Measurements from ENCODE around the gene KANSL1.

The KANSL1 gene

DNA sequence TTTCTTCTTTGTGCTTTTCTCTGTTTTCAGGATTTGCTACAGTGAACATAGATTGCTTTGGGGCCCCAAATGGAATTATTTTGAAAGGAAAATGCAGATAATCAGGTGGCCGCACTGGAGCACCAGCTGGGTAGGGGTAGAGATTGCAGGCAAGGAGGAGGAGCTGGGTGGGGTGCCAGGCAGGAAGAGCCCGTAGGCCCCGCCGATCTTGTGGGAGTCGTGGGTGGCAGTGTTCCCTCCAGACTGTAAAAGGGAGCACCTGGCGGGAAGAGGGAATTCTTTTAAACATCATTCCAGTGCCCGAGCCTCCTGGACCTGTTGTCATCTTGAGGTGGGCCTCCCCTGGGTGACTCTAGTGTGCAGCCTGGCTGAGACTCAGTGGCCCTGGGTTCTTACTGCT is 192.9 kb downstream of the KANSL1 start:
- Histone ChIP-seq H3K4me3 (ENCODE audit: insufficient read depth, low read depth, low read length, poor library complexity, severe bottlenecking) (no peak overlapping the region), H3K36me3 (ENCODE audit: control insufficient read depth, insufficient read depth, low read length) (no peaks in the 10 kb centered on the region), H3K4me1 (ENCODE audit: control insufficient read depth, insufficient read depth, low read length, poor library complexity, severe bottlenecking) (no peaks in the 10 kb centered on the region), H3K27ac (ENCODE audit: insufficient read depth, low read length, poor library complexity, severe bottlenecking) (no peak overlapping the region), H3K27me3 (replicated peaks; ENCODE audit: control insufficient read depth, insufficient read depth, low read length, poor library complexity, severe bottlenecking) (no peaks in the 10 kb centered on the region), H3K9me3 (ENCODE audit: control insufficient read depth, low read length) (no peaks in the 10 kb centered on the region)
- DNase-seq: no peak

GRCh38 chr17:45999900-46000290 is 193.3 kb downstream of the KANSL1 start:
- no peaks in the 10 kb centered on the region for H3K9me3 ChIP-seq (ENCODE audit: control insufficient read depth, low read length)
- H3K36me3 ChIP-seq (ENCODE audit: control insufficient read depth, insufficient read depth, low read length): no peaks in the 10 kb centered on the region
- no peak overlapping the region for H3K4me3 ChIP-seq (ENCODE audit: insufficient read depth, low read depth, low read length, poor library complexity, severe bottlenecking)
- no peak for DNase-seq
- H3K27me3 ChIP-seq (replicated peaks; ENCODE audit: control insufficient read depth, insufficient read depth, low read length, poor library complexity, severe bottlenecking): no peaks in the 10 kb centered on the region
- H3K4me1 ChIP-seq (ENCODE audit: control insufficient read depth, insufficient read depth, low read length, poor library complexity, severe bottlenecking): no peaks in the 10 kb centered on the region
- H3K27ac ChIP-seq (ENCODE audit: insufficient read depth, low read length, poor library complexity, severe bottlenecking): no peak overlapping the region

- Histone ChIP-seq H3K27ac (ENCODE audit: insufficient read depth, low read length, poor library complexity, severe bottlenecking) (no peak within 1 kb of the TSS), H3K36me3 (ENCODE audit: control insufficient read depth, insufficient read depth, low read length) (no peaks in the 10 kb centered on the region), H3K9me3 (ENCODE audit: control insufficient read depth, low read length) (no peaks in the 10 kb centered on the region), H3K4me3 (ENCODE audit: insufficient read depth, low read depth, low read length, poor library complexity, severe bottlenecking) (no peak within 1 kb of the TSS), H3K27me3 (replicated peaks; ENCODE audit: control insufficient read depth, insufficient read depth, low read length, poor library complexity, severe bottlenecking) (no peaks in the 10 kb centered on the region), H3K4me1 (ENCODE audit: control insufficient read depth, insufficient read depth, low read length, poor library complexity, severe bottlenecking) (no peaks in the 10 kb centered on the region)
- no peak for DNase-seq
Observed at GRCh38 chr17:45998987-45999899, 194.0 kb downstream of the KANSL1 start, which contains the start of gene STH. STH (plus strand) TSS chr17:45999250; CDS start chr17:45999280, 30 bp downstream.

DNA sequence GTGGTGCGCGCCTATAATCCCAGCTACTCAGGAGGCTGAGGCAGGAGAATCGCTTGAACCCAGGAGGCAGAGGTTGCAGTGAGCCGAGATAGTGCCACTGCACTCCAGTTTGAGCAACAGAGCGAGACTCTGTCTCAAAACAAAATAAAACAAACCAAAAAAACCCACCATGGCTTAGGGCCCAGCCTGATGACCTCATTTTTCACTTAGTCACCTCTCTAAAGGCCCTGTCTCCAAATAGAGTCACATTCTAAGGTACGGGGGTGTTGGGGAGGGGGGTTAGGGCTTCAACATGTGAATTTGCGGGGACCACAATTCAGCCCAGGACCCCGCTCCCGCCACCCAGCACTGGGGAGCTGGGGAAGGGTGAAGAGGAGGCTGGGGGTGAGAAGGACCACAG is 195.6 kb downstream of the KANSL1 start:
- Histone ChIP-seq H3K36me3 (ENCODE audit: control insufficient read depth, insufficient read depth, low read length) (no peaks in the 10 kb centered on the region), H3K9me3 (ENCODE audit: control insufficient read depth, low read length) (no peaks in the 10 kb centered on the region), H3K4me3 (ENCODE audit: insufficient read depth, low read depth, low read length, poor library complexity, severe bottlenecking) (no peak overlapping the region), H3K27ac (ENCODE audit: insufficient read depth, low read length, poor library complexity, severe bottlenecking) (no peak overlapping the region), H3K27me3 (replicated peaks; ENCODE audit: control insufficient read depth, insufficient read depth, low read length, poor library complexity, severe bottlenecking) (no peaks in the 10 kb centered on the region), H3K4me1 (ENCODE audit: control insufficient read depth, insufficient read depth, low read length, poor library complexity, severe bottlenecking) (no peaks in the 10 kb centered on the region)
- no peak for DNase-seq

DNA sequence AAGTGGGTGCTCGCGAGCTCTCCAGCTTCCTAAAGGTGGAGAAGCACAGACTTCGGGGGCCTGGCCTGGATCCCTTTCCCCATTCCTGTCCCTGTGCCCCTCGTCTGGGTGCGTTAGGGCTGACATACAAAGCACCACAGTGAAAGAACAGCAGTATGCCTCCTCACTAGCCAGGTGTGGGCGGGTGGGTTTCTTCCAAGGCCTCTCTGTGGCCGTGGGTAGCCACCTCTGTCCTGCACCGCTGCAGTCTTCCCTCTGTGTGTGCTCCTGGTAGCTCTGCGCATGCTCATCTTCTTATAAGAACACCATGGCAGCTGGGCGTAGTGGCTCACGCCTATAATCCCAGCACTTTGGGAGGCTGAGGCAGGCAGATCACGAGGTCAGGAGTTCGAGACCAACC is 196.1 kb downstream of the KANSL1 start:
- Histone ChIP-seq H3K27ac (ENCODE audit: insufficient read depth, low read length, poor library complexity, severe bottlenecking) (no peak overlapping the region), H3K27me3 (replicated peaks; ENCODE audit: control insufficient read depth, insufficient read depth, low read length, poor library complexity, severe bottlenecking) (no peaks in the 10 kb centered on the region), H3K36me3 (ENCODE audit: control insufficient read depth, insufficient read depth, low read length) (no peaks in the 10 kb centered on the region), H3K4me3 (ENCODE audit: insufficient read depth, low read depth, low read length, poor library complexity, severe bottlenecking) (no peak overlapping the region), H3K9me3 (ENCODE audit: control insufficient read depth, low read length) (no peaks in the 10 kb centered on the region), H3K4me1 (ENCODE audit: control insufficient read depth, insufficient read depth, low read length, poor library complexity, severe bottlenecking) (no peaks in the 10 kb centered on the region)
- no peak for DNase-seq

DNA sequence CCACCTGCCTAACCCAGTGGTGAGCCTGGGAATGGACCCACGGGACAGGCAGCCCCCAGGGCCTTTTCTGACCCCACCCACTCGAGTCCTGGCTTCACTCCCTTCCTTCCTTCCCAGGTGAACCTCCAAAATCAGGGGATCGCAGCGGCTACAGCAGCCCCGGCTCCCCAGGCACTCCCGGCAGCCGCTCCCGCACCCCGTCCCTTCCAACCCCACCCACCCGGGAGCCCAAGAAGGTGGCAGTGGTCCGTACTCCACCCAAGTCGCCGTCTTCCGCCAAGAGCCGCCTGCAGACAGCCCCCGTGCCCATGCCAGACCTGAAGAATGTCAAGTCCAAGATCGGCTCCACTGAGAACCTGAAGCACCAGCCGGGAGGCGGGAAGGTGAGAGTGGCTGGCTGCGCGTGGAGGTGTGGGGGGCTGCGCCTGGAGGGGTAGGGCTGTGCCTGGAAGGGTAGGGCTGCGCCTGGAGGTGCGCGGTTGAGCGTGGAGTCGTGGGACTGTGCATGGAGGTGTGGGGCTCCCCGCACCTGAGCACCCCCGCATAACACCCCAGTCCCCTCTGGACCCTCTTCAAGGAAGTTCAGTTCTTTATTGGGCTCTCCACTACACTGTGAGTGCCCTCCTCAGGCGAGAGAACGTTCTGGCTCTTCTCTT is 196.8 kb downstream of the KANSL1 start:
- H3K4me3 ChIP-seq (ENCODE audit: insufficient read depth, low read depth, low read length, poor library complexity, severe bottlenecking): no peak overlapping the region
- DNase-seq: no peak
- no peaks in the 10 kb centered on the region for H3K4me1 ChIP-seq (ENCODE audit: control insufficient read depth, insufficient read depth, low read length, poor library complexity, severe bottlenecking)
- no peaks in the 10 kb centered on the region for H3K9me3 ChIP-seq (ENCODE audit: control insufficient read depth, low read length)
- no peaks in the 10 kb centered on the region for H3K27me3 ChIP-seq (replicated peaks; ENCODE audit: control insufficient read depth, insufficient read depth, low read length, poor library complexity, severe bottlenecking)
- no peak overlapping the region for H3K27ac ChIP-seq (ENCODE audit: insufficient read depth, low read length, poor library complexity, severe bottlenecking)
- no peaks in the 10 kb centered on the region for H3K36me3 ChIP-seq (ENCODE audit: control insufficient read depth, insufficient read depth, low read length)

GRCh38 chr17:45995627-45996270 is 197.5 kb downstream of the KANSL1 start:
- H3K4me3 ChIP-seq (ENCODE audit: insufficient read depth, low read depth, low read length, poor library complexity, severe bottlenecking): no peak overlapping the region
- no peaks in the 10 kb centered on the region for H3K9me3 ChIP-seq (ENCODE audit: control insufficient read depth, low read length)

GRCh38 chr17:45994987-45995386 is 198.2 kb downstream of the KANSL1 start:
- no peaks in the 10 kb centered on the region for H3K27me3 ChIP-seq (replicated peaks; ENCODE audit: control insufficient read depth, insufficient read depth, low read length, poor library complexity, severe bottlenecking)
- no peak overlapping the region for H3K27ac ChIP-seq (ENCODE audit: insufficient read depth, low read length, poor library complexity, severe bottlenecking)
- H3K36me3 ChIP-seq (ENCODE audit: control insufficient read depth, insufficient read depth, low read length): no peaks in the 10 kb centered on the region
- H3K4me3 ChIP-seq (ENCODE audit: insufficient read depth, low read depth, low read length, poor library complexity, severe bottlenecking): no peak overlapping the region
- no peak for DNase-seq
- no peaks in the 10 kb centered on the region for H3K9me3 ChIP-seq (ENCODE audit: control insufficient read depth, low read length)
- no peaks in the 10 kb centered on the region for H3K4me1 ChIP-seq (ENCODE audit: control insufficient read depth, insufficient read depth, low read length, poor library complexity, severe bottlenecking)

More at GRCh38 chr17:45995627-45996270, 197.5 kb downstream of the KANSL1 start:
- Histone ChIP-seq H3K36me3 (ENCODE audit: control insufficient read depth, insufficient read depth, low read length) (no peaks in the 10 kb centered on the region), H3K27me3 (replicated peaks; ENCODE audit: control insufficient read depth, insufficient read depth, low read length, poor library complexity, severe bottlenecking) (no peaks in the 10 kb centered on the region), H3K27ac (ENCODE audit: insufficient read depth, low read length, poor library complexity, severe bottlenecking) (no peak overlapping the region), H3K4me1 (ENCODE audit: control insufficient read depth, insufficient read depth, low read length, poor library complexity, severe bottlenecking) (no peaks in the 10 kb centered on the region)
- DNase-seq: no peak

DNA sequence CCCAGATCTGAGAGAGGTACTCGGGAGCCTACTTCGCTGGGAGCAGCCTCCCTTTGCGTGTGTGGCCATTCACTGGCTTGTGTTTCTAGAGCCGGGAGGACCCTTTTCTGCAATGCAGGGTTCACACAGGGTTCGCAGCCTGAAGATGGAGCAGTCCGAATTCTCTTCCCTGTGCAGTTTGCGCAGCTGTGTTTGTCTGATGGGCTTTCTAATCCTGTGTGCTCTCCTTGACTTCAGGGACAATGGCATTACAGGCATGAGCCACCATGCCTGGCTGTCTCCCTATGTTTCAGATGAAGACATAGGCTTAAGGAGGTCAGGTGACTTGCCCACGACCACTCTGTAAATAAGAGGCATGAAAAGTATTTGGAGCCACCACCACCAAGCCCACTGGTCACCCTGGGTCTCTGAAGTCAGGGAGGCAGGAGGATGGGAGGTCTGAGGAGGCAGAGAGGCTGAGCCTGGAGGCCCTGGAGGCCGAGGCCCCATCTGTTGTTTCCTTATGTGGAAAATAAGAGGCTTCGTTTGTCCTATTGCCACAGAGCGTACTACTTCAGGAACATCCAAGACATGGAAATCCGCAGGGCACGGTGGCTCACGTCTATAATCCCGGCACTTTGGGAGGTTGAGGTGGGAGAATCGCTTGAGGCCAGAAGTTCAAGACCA is 199.1 kb downstream of the KANSL1 start:
- Histone ChIP-seq H3K27me3 (replicated peaks; ENCODE audit: control insufficient read depth, insufficient read depth, low read length, poor library complexity, severe bottlenecking) (no peaks in the 10 kb centered on the region), H3K36me3 (ENCODE audit: control insufficient read depth, insufficient read depth, low read length) (no peaks in the 10 kb centered on the region), H3K4me1 (ENCODE audit: control insufficient read depth, insufficient read depth, low read length, poor library complexity, severe bottlenecking) (no peaks in the 10 kb centered on the region), H3K9me3 (ENCODE audit: control insufficient read depth, low read length) (no peaks in the 10 kb centered on the region), H3K4me3 (ENCODE audit: insufficient read depth, low read depth, low read length, poor library complexity, severe bottlenecking) (no peak overlapping the region), H3K27ac (ENCODE audit: insufficient read depth, low read length, poor library complexity, severe bottlenecking) (no peak overlapping the region)
- no peak for DNase-seq

All from effector memory CD4-positive, alpha-beta T cell (primary cell).